OCI-LY1 (cell line): ENCODE measurements around the gene CAPS.

Source experiments
- H2AFZ ChIP-seq: fragments of 200-600 bp; sonication (generic), shearing (Covaris generic); 2 replicates; pipeline ENCODE4 v1.6.0; 2014; ENCODE audit warnings: antibody characterized with exemption, mild to moderate bottlenecking, low read length
- H3F3A ChIP-seq: fragments of 200-600 bp; sonication (generic), shearing (Covaris generic); 2 replicates; pipeline ENCODE4 v1.6.0; 2014; ENCODE audit warnings: mild to moderate bottlenecking, antibody characterized with exemption, low read length, moderate library complexity; ENCODE audit not compliant: insufficient read depth
- H3K27ac ChIP-seq: fragments of 200-600 bp; sonication (generic); 2 replicates; pipeline ENCODE4 v1.5.1; 2014; ENCODE audit warnings: low read length, mixed run types, mild to moderate bottlenecking, low read depth; ENCODE audit not compliant: poor library complexity, severe bottlenecking
- H3K27me3 ChIP-seq: fragments of 200-600 bp; sonication (generic); 2 replicates; pipeline ENCODE4 v1.6.0; 2014; ENCODE audit warnings: antibody characterized with exemption, mild to moderate bottlenecking, low read length, moderate library complexity; ENCODE audit not compliant: insufficient read depth
- H3K36me3 ChIP-seq: fragments of 200-600 bp; sonication (generic); 2 replicates; pipeline ENCODE4 v1.6.1; 2014; ENCODE audit warnings: mild to moderate bottlenecking, antibody characterized with exemption, low read length, moderate library complexity, mixed read lengths; ENCODE audit not compliant: insufficient read depth
- H3K4me1 ChIP-seq: fragments of 200-600 bp; sonication (generic); 2 replicates; pipeline ENCODE4 v1.5.1; 2014; ENCODE audit warnings: mild to moderate bottlenecking, low read length, moderate library complexity; ENCODE audit not compliant: insufficient read depth, severe bottlenecking
- H3K4me2 ChIP-seq: fragments of 200-600 bp; sonication (generic), shearing (Covaris generic); 2 replicates; pipeline ENCODE4 v1.6.1; 2014; ENCODE audit warnings: low read length
- H3K4me3 ChIP-seq: fragments of 200-600 bp; sonication (generic); 2 replicates; pipeline ENCODE4 v1.5.1; 2014; ENCODE audit warnings: low read length, low read depth, mild to moderate bottlenecking, mixed read lengths; ENCODE audit not compliant: poor library complexity, severe bottlenecking
- H3K79me2 ChIP-seq: fragments of 200-600 bp; shearing (Covaris generic); 2 replicates; pipeline ENCODE4 v1.6.1; 2016; ENCODE audit warnings: mixed run types, low read length, mixed read lengths; ENCODE audit not compliant: insufficient read depth
- H3K9ac ChIP-seq: fragments of 200-600 bp; sonication (generic), shearing (Covaris generic); 2 replicates; pipeline ENCODE4 v1.6.1; 2014; ENCODE audit warnings: mild to moderate bottlenecking, low read length, mixed read lengths
- H3K9me2 ChIP-seq: fragments of 200-600 bp; sonication (generic), shearing (Covaris generic); 2 replicates; pipeline ENCODE4 v1.6.1; 2014; ENCODE audit warnings: low read depth, mild to moderate bottlenecking, low read length, mixed read lengths
- H3K9me3 ChIP-seq: fragments of 200-600 bp; shearing (Covaris generic); 2 replicates; pipeline ENCODE4 v1.6.1; 2014; ENCODE audit warnings: low read length, mixed read lengths
- H4K20me1 ChIP-seq: fragments of 200-600 bp; sonication (generic), shearing (Covaris generic); 2 replicates; pipeline ENCODE4 v1.6.0; 2016; ENCODE audit warnings: mild to moderate bottlenecking, low read length; ENCODE audit not compliant: insufficient read depth
- EZH2 ChIP-seq: fragments of 200-600 bp; sonication (generic), shearing (Covaris generic); IDR thresholded peaks from 2 replicates; pipeline ENCODE4 v1.8.0; 2017; ENCODE audit warnings: borderline replicate concordance, mixed run types, mild to moderate bottlenecking, antibody characterized with exemption, low read length, moderate library complexity, mixed read lengths
- TF ChIP-seq, protein P1 (sequence below): fragments of 200-600 bp; sonication (generic), shearing (Covaris generic); IDR thresholded peaks from 2 replicates; pipeline ENCODE4 v1.5.1; 2017; ENCODE audit warnings: mild to moderate bottlenecking, antibody characterized with exemption, low read length, moderate library complexity, mixed read lengths

The CAPS gene

DNA sequence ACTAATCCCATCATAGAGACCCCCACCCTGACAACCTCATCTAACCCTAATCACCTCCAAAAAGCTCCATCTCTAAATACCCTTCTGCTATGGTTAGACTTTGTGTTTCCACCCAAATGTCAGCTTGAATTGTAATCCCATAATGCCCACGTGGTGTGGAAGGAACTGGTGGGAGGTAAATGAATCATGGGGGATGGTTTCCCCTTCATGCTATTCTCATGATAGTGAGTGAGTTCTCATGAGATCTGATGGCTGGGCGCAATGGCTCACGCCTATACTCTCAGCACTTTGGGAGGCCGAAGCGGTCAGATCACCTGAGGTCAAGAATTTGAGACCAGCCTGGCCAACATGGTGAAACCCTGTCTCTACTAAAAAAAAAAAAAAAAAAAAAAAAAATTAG, 6.8 kb upstream of the CAPS start:
- Histone ChIP-seq H3K4me2 (no peak overlapping the region), H3K4me3 (no peak overlapping the region), H3F3A (no peaks in the 10 kb centered on the region), H3K9me3 (no peaks in the 10 kb centered on the region), H4K20me1 (no peaks in the 10 kb centered on the region), H3K27me3 (no peaks in the 10 kb centered on the region), H3K9ac (no peak overlapping the region), H3K79me2 (peaks cover 13% of the 10 kb centered on the region), H3K9me2 (no peaks in the 10 kb centered on the region), H3K36me3 (peaks cover 3% of the 10 kb centered on the region; the same call in 1 of the 2 replicates), H3K4me1 (peaks cover 15% of the 10 kb centered on the region), H2AFZ (no peak overlapping the region), H3K27ac (no peak overlapping the region)
- TF ChIP-seq, protein P1, sequence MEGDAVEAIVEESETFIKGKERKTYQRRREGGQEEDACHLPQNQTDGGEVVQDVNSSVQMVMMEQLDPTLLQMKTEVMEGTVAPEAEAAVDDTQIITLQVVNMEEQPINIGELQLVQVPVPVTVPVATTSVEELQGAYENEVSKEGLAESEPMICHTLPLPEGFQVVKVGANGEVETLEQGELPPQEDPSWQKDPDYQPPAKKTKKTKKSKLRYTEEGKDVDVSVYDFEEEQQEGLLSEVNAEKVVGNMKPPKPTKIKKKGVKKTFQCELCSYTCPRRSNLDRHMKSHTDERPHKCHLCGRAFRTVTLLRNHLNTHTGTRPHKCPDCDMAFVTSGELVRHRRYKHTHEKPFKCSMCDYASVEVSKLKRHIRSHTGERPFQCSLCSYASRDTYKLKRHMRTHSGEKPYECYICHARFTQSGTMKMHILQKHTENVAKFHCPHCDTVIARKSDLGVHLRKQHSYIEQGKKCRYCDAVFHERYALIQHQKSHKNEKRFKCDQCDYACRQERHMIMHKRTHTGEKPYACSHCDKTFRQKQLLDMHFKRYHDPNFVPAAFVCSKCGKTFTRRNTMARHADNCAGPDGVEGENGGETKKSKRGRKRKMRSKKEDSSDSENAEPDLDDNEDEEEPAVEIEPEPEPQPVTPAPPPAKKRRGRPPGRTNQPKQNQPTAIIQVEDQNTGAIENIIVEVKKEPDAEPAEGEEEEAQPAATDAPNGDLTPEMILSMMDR, result no peak
- TF ChIP-seq EZH2, result no peak

DNA sequence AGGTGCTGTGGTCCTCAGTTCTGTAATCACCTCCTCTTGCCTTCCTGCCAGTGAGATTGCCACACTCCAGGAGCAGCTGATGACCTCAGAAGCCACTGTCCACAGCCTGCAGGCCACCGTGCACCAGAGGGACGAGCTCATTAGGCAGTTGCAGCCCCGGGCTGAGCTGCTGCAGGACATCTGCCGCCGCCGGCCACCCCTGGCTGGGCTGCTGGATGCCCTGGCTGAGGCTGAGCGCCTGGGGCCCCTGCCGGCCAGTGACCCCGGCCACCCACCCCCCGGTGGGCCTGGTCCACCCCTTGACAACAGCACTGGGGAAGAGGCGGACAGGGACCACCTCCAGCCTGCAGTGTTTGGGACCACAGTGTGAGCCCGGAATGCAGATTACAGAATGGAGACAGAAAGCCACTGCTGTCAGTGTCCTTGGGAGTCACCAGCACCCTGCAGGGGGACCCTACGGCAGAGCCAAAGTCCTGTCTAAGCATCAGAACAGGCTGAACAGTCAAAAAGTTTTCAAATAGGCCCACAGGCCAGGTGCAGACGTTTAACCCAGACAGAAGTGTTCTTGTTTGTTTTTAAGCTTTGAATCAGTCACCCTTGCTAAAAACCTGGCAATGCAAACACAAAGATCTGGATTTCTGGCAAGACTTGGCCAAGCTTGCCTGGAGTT, 5.1 kb upstream of the CAPS start:
- H3K9ac ChIP-seq, result no peak overlapping the region
- peaks cover 7% of the 10 kb centered on the region for H3K4me1 ChIP-seq
- H3F3A ChIP-seq, result no peaks in the 10 kb centered on the region
- no peaks in the 10 kb centered on the region for H3K27me3 ChIP-seq
- no peak overlapping the region for H3K4me2 ChIP-seq
- H3K9me2 ChIP-seq, result no peaks in the 10 kb centered on the region
- H3K9me3 ChIP-seq, result no peaks in the 10 kb centered on the region
- TF ChIP-seq EZH2, result no peak
- TF ChIP-seq, protein P1, result no peak
- H3K36me3 ChIP-seq, result peaks cover 9% of the 10 kb centered on the region; the same call in 1 of the 2 replicates
- no peak overlapping the region for H3K4me3 ChIP-seq
- H2AFZ ChIP-seq, result no peak overlapping the region
- no peaks in the 10 kb centered on the region for H4K20me1 ChIP-seq
- H3K79me2 ChIP-seq, result no peaks in the 10 kb centered on the region
- no peak overlapping the region for H3K27ac ChIP-seq

DNA sequence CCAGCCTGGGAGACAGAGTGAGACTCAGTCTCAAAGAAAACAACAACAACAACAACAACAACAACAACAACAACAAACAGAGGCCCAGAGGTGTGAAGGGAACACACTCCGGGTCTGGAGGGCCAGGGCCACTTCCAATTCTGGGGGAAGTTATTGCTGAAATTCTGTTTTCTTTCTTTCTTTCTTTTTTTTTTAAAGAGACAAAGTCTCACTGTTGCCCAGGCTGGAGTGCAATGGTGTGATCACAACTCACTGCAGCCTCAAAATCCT, 3.5 kb upstream of the CAPS start:
- Histone ChIP-seq H3K36me3 (peaks cover 10% of the 10 kb centered on the region; the same call in 1 of the 2 replicates), H3K9me2 (no peaks in the 10 kb centered on the region), H3K27me3 (no peaks in the 10 kb centered on the region), H3K9ac (no peak overlapping the region), H3K9me3 (no peaks in the 10 kb centered on the region), H3F3A (no peaks in the 10 kb centered on the region), H4K20me1 (no peaks in the 10 kb centered on the region), H3K79me2 (no peaks in the 10 kb centered on the region), H3K27ac (no peak overlapping the region), H3K4me2 (no peak overlapping the region), H3K4me3 (no peak overlapping the region), H3K4me1 (peaks cover 1% of the 10 kb centered on the region), H2AFZ (no peak overlapping the region)
- TF ChIP-seq, protein P1, result no peak
- no peak for TF ChIP-seq EZH2
